ENCODE results near the gene XRN2.

Gene XRN2

DNA sequence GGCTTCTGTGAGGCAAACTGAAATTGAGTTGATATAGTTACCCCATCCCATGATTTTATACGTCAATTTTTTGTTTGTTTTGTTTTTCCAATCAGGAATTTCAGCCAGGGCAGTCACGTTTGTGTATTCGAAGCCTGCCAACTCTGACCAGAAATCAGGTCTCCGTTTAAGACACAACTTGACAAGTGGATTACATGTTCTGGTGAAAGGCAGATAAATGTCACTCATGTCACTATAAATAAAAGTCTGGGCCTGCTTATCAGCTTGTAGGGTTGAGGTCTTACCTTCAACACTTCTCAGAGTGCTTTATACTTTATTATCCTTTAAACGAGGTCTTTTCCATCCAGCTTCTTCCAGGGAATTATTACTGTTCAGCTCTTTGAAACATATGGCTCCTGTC lies 8.4 kb upstream of the XRN2 start:
- DNase-seq (ENCODE audit: low spot score): no peak

DNA sequence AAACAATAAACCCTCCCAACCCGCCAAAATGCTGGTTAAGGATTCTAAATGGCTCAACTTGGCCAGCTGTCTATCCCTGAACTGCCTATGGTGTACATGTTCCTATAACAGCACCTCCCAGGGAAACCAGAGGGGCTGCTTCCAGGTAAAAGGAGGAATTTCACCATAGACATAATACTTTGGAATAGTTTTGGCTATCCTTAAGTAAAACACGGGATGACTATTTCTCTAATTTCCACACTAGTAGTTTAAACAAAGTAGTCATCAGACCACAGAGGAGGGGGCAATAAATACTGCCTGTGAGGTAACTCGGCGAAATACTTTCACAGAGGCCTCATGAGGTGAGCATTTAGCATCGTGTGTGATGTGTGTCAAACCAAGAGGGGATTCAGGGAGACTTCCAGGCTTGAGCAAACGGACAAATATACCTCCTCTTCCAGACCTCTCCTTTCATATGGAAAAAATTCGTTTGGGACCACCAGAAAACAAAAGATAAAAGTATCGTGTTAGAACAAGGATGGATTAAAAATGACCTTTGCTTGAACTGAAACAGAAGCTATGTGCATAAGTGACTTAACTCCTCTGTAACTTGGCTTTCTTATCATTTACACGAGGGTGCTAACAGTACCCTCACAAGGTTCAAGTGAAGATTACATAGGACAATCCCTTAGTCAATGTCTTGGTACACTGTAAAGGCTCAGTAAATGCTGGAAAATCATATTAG lies 1.0 kb upstream of the XRN2 start:
- DNase-seq (ENCODE audit: low spot score): no peak

DNA sequence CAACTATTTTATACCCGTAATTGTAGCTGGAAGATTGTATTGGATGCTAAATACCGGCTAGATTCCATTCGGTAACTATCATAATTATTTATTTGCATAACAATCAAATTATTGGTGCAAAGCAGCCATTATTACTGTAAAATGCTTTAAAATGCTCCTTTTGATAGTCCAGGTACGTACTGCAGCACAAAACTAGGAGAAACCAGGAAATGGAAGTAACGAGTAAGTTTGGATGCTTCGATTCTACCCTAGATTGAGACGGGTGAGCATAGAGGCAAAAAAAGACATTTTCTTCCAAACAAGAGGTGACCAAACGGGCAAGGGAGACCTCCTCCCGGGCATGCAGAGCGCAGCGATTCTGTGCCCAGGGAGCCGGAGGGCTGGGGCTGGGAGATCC lies 469 bp upstream of the XRN2 start:
- no peak for DNase-seq (ENCODE audit: low spot score)

DNA sequence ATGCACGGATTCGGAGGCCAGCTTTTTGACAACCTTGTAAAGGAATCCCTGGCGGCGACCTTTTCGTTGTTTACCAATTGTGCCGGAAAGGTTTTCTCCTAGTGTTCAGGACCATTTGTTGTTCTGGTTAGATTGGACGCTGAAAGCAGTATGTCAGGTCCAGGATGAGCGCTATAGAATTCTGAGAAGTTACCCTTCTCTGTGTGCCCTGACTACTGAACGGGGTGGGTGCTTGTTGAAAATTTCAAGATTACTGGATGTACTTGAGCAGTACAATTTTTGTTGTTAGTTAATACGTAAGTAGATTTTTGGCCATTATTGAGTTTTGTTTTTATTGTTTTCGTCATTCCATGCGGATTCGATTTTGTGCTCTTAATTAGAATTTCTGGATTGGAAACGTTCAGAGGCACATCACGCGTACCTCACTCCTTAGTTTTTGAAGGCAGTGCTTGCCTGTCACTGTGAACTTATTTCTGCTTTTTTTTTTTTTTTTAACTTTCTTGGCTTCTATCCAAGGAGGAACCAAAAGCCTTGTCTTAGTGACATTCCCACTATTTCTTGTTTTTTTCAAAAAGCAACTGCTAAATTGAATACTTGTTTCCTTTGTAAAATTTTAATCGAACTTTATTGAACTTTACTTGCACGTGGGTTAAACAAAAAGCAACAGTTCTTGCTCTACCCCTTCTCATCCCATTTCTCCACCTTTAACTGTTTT lies 898 bp downstream of the XRN2 start:
- no peak for DNase-seq (ENCODE audit: low spot score)

DNA sequence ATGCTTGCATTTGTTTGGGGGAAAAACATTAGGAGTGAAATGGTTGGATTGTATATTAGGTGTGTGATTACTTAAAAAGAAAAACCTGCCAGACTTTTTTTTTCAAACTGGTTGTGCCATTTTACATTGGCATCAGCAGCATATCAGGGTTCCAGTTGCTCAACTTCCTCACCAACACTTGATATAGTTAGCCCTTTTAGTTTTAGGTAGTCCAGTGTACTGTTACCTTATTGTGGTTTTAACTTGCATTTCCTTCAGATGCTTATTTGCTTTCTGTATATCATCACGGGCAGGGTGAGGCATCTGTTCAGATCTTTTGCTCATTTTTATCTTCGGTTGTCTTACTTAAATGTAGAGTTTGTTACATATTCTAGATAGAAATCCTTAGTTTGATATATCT lies 5.2 kb downstream of the XRN2 start:
- no peak for DNase-seq (ENCODE audit: low spot score)

DNA sequence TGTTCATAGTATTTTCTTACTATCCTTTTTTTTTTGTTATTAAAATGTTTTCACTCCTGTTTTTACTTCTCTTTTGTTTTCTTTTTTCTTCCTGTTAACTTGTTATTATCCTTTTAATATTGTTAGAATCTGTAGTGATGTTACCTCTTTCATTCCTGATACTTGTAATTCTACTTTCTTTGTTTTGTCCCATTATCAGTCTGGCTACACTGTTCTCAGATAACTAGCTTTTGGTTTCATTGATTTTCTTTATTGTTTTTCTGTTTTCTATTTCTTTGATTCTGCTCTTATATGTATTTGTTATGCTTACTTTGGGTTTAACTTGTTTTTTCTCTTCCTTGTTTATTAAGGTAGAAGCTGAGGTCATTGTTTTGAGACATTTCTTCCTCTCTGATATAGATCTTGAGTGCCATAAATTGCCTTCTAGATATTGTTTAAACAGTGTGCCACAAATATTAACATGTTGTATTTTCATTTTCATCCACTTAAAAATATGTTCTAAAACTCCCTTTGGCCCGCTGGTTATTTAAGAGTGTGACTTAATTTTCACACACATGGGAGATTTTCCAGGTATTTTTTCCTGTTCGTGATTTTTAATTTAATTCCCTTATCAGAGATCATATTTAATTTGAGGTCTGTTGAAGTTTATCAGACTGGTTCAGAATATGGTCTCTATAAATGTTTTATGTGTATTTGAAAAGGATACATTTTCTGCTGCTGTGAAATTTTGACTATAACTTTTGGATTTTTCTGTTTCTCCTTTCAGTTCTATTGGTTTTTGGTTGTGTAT lies 6.7 kb downstream of the XRN2 start:
- DNase-seq (ENCODE audit: low spot score): no peak

- DNase-seq (ENCODE audit: low spot score): no peak
These were observed 9.8 kb downstream of the XRN2 start for GRCh38 chr20:21312813-21313474.

- DNase-seq (ENCODE audit: low spot score): no peak
These were observed 12.0 kb downstream of the XRN2 start for GRCh38 chr20:21315138-21315537.

DNA sequence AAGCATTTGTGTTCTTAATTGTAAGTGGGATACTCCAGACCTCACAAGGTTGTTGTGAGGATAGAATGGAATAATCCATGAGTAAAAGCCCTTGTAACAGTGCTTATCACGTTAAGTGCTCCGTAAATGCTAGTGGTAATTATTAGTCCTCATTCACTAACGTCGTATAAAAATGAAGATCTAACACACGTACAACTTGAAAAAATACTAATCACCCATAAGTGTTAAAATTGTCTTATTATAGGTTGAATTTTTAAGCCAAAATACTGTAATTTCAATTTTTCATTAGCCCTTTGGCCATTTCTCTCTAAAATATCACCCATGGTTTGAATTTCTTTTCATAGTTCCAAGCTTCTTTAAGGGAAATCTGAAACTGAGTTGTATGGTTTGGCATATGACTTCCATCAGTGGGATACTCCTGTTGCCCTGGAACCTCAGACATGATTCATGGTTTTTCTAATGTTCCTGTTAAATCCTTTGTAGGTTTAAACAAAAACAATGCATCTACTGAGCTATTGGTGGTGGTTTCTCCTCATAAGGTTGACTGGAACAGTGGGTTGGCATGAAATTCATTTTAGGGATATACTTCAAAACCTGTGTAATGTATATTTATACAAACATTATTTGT lies 19.1 kb downstream of the XRN2 start:
- DNase-seq (ENCODE audit: low spot score): no peak

DNA sequence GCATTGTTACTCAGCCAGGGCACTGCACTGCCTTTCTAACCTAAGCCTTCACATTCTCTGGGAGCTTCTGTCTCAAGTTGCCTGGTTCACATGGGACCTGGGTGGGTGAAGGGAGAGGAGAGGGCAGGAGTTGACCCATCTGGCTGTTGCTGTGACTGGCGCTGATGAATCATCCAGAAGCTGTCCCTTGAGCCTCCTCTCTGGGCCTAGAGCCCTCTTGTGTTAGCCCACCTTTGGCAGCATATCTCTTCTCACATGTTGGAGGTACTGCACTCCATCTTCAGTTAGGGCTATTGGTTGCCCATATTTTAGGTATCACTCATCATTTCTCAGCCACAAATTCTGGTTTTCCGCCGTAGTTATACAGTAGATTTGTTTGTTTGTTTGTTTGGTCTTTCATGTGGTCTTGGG lies 19.8 kb downstream of the XRN2 start:
- no peak for DNase-seq (ENCODE audit: low spot score)

DNA sequence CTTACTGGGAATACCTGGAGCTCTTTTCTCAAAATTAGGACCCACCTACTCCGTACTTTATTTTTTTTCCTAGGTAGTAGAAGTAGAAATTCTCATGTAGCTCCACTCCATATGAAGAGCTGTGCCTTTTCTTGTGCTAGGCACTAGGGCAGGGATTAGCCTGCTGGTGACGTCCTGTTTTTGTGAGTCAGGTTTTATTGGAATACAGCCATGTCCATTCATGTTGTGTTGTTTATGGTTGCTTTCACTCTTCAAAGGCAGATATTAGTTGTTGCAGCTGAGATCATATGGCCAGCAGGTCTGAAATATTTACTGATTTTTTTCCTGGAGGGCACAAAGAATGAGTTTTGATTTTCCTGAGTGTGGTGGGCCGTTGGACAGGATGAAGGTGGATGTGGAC lies 20.5 kb downstream of the XRN2 start:
- DNase-seq (ENCODE audit: low spot score): peak; percentile 75

- no peak for DNase-seq (ENCODE audit: low spot score)
These were observed 21.0 kb downstream of the XRN2 start for GRCh38 chr20:21324126-21324525.

- no peak for DNase-seq (ENCODE audit: low spot score)
These were observed 22.2 kb downstream of the XRN2 start for GRCh38 chr20:21325296-21325695.

GRCh38 chr20:21326700-21327099 lies 23.6 kb downstream of the XRN2 start:
- no peak for DNase-seq (ENCODE audit: low spot score)

- DNase-seq (ENCODE audit: low spot score): no peak
These were observed 33.5 kb downstream of the XRN2 start for GRCh38 chr20:21336455-21337151.

DNA sequence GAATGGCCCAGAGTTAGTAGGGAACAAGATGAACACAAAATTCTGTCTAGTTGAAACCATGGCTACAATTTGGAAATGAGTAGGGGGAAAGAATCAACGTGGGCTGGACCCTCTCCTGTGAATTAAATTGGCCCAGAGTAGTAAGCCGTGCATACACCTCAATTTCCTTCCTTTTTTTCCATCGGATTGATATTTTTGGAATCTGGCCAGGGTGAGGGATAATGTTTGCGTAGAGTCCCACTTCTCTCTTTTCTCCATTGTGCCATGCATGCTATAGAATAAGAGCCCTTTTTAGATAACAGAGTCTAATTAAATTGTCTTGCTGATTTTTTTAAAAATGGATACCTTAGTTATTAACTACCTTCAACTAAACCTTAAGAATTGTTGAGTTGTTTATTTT lies 35.2 kb downstream of the XRN2 start:
- DNase-seq (ENCODE audit: low spot score): no peak

DNA sequence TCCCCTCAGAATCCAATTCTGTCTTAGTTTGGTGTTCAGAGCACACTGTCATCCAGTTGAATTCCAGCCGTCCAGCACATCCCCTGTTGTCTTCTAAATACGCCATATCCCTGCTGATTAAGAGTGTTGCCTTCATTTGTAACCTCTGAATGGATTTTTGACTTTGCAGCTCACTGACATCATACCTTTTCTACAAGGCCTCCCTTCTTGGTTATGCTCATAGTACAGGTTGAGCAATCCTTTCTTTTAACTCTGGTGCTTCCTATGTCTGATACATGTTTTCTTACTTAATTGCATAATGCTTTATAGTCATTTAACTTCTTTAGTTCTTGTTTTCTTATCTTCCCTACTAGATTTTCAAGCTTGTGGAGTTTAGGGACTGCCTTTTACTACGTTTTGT lies 36.4 kb downstream of the XRN2 start:
- no peak for DNase-seq (ENCODE audit: low spot score)

DNA sequence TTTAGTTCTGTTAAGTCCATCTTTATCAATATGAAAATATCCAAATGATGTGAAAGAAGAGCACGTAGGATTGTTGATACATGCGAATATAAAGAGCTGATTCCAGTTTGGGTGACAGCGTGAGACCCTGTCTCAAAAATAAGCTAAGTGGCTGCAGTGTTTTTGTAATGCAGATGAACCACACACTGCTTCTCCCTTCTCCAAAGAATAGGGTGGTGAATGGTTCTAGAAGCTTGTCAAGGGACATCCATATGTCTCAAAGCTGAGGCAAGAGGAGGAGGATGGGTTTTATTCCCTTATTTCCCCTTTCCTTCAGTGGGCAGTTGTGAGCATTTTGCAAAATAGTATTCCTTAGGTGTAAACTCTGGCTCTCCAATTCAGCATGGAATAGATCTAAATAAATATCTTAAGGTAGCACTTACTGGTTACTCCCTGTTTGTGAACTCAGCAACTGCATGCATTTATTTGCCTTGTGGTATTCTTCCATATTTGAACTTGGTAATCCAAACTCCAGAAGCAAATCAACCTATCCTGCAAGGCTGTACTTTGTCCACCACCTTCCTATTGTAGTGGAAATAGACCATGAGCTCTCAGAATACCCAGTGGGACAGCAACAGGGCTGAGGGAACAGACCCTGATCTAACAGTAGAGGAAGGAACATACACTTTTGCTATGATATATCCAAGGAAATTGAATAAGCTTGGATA lies 38.0 kb downstream of the XRN2 start:
- DNase-seq (ENCODE audit: low spot score): no peak

DNA sequence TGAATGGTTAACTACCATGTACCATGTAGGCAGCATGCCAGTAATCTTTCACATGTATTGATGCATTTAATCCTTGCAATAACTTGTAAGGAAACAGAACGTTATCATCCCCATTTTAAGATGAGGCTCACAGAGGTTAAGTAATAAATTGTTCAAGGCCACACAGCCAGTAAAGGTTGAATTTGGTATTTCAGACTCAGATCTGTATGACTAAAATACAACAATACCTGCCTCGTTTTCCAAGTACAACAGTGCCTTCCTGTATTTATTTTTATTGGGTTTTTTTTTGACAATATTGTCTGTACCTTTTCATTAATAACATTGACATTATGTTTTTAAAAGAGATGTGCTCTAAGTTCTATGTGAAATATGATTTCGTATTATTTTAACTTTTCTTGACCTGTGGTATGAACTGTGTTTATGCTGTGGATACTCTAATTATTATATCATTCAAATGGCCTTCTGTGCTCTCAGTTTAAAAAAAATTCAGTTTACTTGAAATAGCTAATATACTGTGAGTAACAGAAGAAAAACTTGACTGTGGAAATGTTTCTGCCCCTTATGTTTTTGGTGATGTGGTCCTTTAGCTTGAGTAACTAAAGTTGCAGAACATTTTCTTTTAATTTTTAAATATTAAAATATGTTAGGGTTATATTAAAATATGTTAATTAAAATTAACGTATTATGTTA lies 39.7 kb downstream of the XRN2 start:
- DNase-seq (ENCODE audit: low spot score): no peak

- DNase-seq (ENCODE audit: low spot score): no peak
These were observed 41.2 kb downstream of the XRN2 start for GRCh38 chr20:21344206-21344900.
